K562 (cell line): ENCODE data around the gene DRAXIN. TPM values are rescaled to one million over a fixed set of nuclear protein-coding genes. Genes with fewer than 3 reads are reported as not detected.
A peak's percentile ranks its signal among the peaks of the same experiment; 100 is the strongest.

Experiments used
- CBX2 ChIP-seq: fragments of 200-600 bp; sonication (generic); IDR thresholded peaks from one replicate; pipeline ENCODE4 v1.6.1; 2012; ENCODE audit warnings: mild to moderate bottlenecking, low read length, inconsistent platforms; ENCODE audit not compliant: insufficient read depth, poor library complexity, severe bottlenecking
- COPS2 ChIP-seq: fragments of 450-650 bp; conservative IDR thresholded peaks from 2 replicates; pipeline ENCODE4 v1.6.1; 2016; ENCODE audit warnings: mild to moderate bottlenecking, moderate library complexity
- DMBX1 ChIP-seq: fragments of 250-450 bp; sonication (Bioruptor Pico); IDR thresholded peaks from 2 replicates; pipeline ENCODE4 v1.8.0; 2022; ENCODE audit warnings: inconsistent platforms, mild to moderate bottlenecking, moderate library complexity, borderline replicate concordance
- DNMT1 ChIP-seq: fragments of 450-650 bp; IDR thresholded peaks from 2 replicates; pipeline ENCODE4 v1.6.1; 2016; ENCODE audit warnings: antibody characterized with exemption, mild to moderate bottlenecking
- E2F6 ChIP-seq, 2 experiments: IDR thresholded peaks; 2 replicates each; pipeline ENCODE4 v1.6.1; 2011; ENCODE audit warnings: borderline replicate concordance in 1 of 2, control low read depth in 1 of 2, low read depth in 1 of 2, low read length in 1 of 2, mild to moderate bottlenecking in 1 of 2, mixed read lengths in 1 of 2, moderate library complexity in 1 of 2; ENCODE audit not compliant: insufficient read depth in 1 of 2, insufficient read length in 1 of 2, poor library complexity in 1 of 2, severe bottlenecking in 1 of 2; ENCODE audit errors: extremely low read depth in 1 of 2
- ESRRA ChIP-seq: fragments of 450-650 bp; IDR thresholded peaks from 2 replicates; pipeline ENCODE4 v1.6.1; 2014; ENCODE audit warnings: low read depth, mild to moderate bottlenecking, moderate library complexity, borderline replicate concordance
- GABPA ChIP-seq: fragments of 200-800 bp; sonication (Bioruptor generic); conservative IDR thresholded peaks from 2 replicates; pipeline ENCODE4 v1.6.1; 2016; ENCODE audit warnings: low read depth, missing genetic modification characterization, missing compliant biosample characterization
- GATAD2B ChIP-seq: fragments of 450-650 bp; IDR thresholded peaks from 2 replicates; pipeline ENCODE4 v1.6.1; 2017; ENCODE audit warnings: mild to moderate bottlenecking, borderline replicate concordance
- HINFP ChIP-seq: fragments of 450-650 bp; conservative IDR thresholded peaks from 2 replicates; pipeline ENCODE4 v1.6.1; 2016; ENCODE audit warnings: missing genetic modification characterization, low read depth, mild to moderate bottlenecking, control low read depth, missing compliant biosample characterization
- MCM7 ChIP-seq, 2 experiments: fragments of 450-650 bp; IDR thresholded peaks; 2 replicates each; pipeline ENCODE4 v1.6.1; 2016 to 2018
- MEF2A ChIP-seq: IDR thresholded peaks from 2 replicates; pipeline ENCODE4 v1.6.1; 2011; ENCODE audit warnings: low read depth, mild to moderate bottlenecking, low read length, moderate library complexity; ENCODE audit not compliant: control insufficient read depth
- RBFOX2 ChIP-seq: fragments of 200-400 bp; formaldehyde crosslinking; IDR thresholded peaks from 2 replicates; pipeline ENCODE4 v1.6.1; 2017; ENCODE audit warnings: low read depth, mild to moderate bottlenecking, low read length, moderate library complexity
- RBM25 ChIP-seq: fragments of 200-400 bp; formaldehyde crosslinking; IDR thresholded peaks from 2 replicates; pipeline ENCODE4 v1.6.1; 2018; ENCODE audit warnings: low read length, low read depth, moderate library complexity; ENCODE audit not compliant: severe bottlenecking
- SAFB ChIP-seq: fragments of 200-400 bp; formaldehyde crosslinking; IDR thresholded peaks from 2 replicates; pipeline ENCODE4 v1.6.1; 2017; ENCODE audit warnings: low read depth, low read length, borderline replicate concordance
- SMAD4 ChIP-seq: fragments of 250-450 bp; sonication (Bioruptor Pico); conservative IDR thresholded peaks from 2 replicates; pipeline ENCODE4 v1.8.0; 2021; ENCODE audit warnings: inconsistent platforms, mild to moderate bottlenecking, moderate library complexity
- STAG1 ChIP-seq: sonication (generic); formaldehyde crosslinking; IDR thresholded peaks from 2 replicates; pipeline ENCODE4 v1.5.0; 2020; ENCODE audit warnings: missing genetic modification reagents, borderline replicate concordance
- TAL1 ChIP-seq: fragments of 450-650 bp; IDR thresholded peaks from 2 replicates; pipeline ENCODE4 v1.6.1; 2016; ENCODE audit warnings: mild to moderate bottlenecking
- TRIM25 ChIP-seq: fragments of 450-650 bp; IDR thresholded peaks from 2 replicates; pipeline ENCODE4 v1.7.0; 2016; ENCODE audit warnings: borderline replicate concordance
- ZNF12 ChIP-seq: sonication (generic); formaldehyde crosslinking; IDR thresholded peaks from 2 replicates; pipeline ENCODE4 v1.4.0; 2020; ENCODE audit warnings: mild to moderate bottlenecking, missing genetic modification reagents
- ZNF277 ChIP-seq: fragments of 250-450 bp; sonication (Bioruptor Pico); IDR thresholded peaks from 2 replicates; pipeline ENCODE4 v1.8.0; 2022; ENCODE audit warnings: inconsistent platforms, mild to moderate bottlenecking, moderate library complexity, borderline replicate concordance
- ZNF507 ChIP-seq: conservative IDR thresholded peaks from 2 replicates; pipeline ENCODE4 v1.6.1; 2017; ENCODE audit warnings: missing genetic modification characterization, missing compliant biosample characterization
- ZNF695 ChIP-seq: fragments of 450-650 bp; formaldehyde crosslinking; IDR thresholded peaks from 2 replicates; pipeline ENCODE4 v1.4.0; 2020; ENCODE audit warnings: mild to moderate bottlenecking, moderate library complexity
- polyA plus RNA-seq, 8 experiments: library from polyadenylated mRNA; depleted of rRNA in 4 of 8; stranded (reverse) in 5 of 8; unstranded in 3 of 8; fragments of >200 nt; fragmentation: Nextera tagmentation in 2 of 8; fragmentation: Illumina TruSeq in 1 of 8; extraction: Ambion mirVana in 2 of 8; extraction: Trizol in 1 of 8; gene quantifications; 2 replicates each; pipeline versions ENCODE4 v1.2.1 to v1.2.3, GENCODE V29; 2011 to 2014; ENCODE audit warnings: inconsistent platforms in 1 of 8, missing spikeins in 1 of 8
- total RNA-seq, 7 experiments: library from RNA; depleted of rRNA in 6 of 7; stranded (reverse); fragments of >200 nt in 6 of 7; fragmentation: Illumina TruSeq in 2 of 7; extraction: Trizol in 2 of 7; gene quantifications; 2 replicates each; pipeline versions ENCODE4 v1.2.1 to v1.2.3, GENCODE V29; 2011 to 2021; ENCODE audit warnings: low replicate concordance in 1 of 7

The DRAXIN gene
- total and polyA plus RNA-seq, 9 of the 15 experiments (the other 6 are each of a cell fraction or from before 2014, with no cell fraction given) = 0.01 to 0.04 (median 0.01) TPM; not detected in 6

- peak; percentile 97 for TF ChIP-seq STAG1 (CRISPR knock-in tag)
- no peak for TF ChIP-seq TRIM25
- no peak for TF ChIP-seq MCM7 (IDR thresholded peaks at IDR 0.05)
- TF ChIP-seq RBFOX2 = peak; percentile 54
- no peak for TF ChIP-seq GABPA (tag)
- TF ChIP-seq E2F6 (IDR thresholded peaks at IDR 0.05; ENCODE audit: borderline replicate concordance in 1 of 2, extremely low read depth in 1 of 2, insufficient read depth in 1 of 2, insufficient read length in 1 of 2, low read depth in 1 of 2, low read length in 1 of 2, poor library complexity in 1 of 2, severe bottlenecking in 1 of 2) = peak; percentile 54 to 76
- no peak for TF ChIP-seq HINFP (tag)
- no peak for TF ChIP-seq DNMT1
- peak; percentile 70; the same call in 1 of the 2 replicates for TF ChIP-seq GATAD2B
- TF ChIP-seq ESRRA = peak; percentile 91
- 0 out of 2 replicates have a peak, but pooled peaks have one; percentile 21 for TF ChIP-seq SAFB
- no peak for TF ChIP-seq DMBX1
- peak; percentile 89 for TF ChIP-seq SMAD4
- TF ChIP-seq MEF2A = no peak
- TF ChIP-seq ZNF277 (CRISPR knock-in tag) = no peak
- TF ChIP-seq ZNF12 (CRISPR knock-in tag) = no peak
- TF ChIP-seq RBM25 = peak; percentile 94
- no peak for TF ChIP-seq TAL1
- no peak for TF ChIP-seq CBX2
- no peak for TF ChIP-seq ZNF695 (CRISPR knock-in tag)
- no peak for TF ChIP-seq COPS2
- TF ChIP-seq ZNF507 (tag) = no peak
These were observed 41.0 kb upstream of the DRAXIN start (continued) for GRCh38 chr1:11650331-11650991.
